IPS DF 4.7 (cell line): ENCODE data around the gene TOB2.
"Not testable (repeated sequence)": the region's sequence is repeated elsewhere in the genome, so short reads cannot be mapped to it uniquely, and the experiment has no call there.

Source experiments
- DNase-seq: peaks from one replicate; pipeline ENCODE4 v3.0.0-alpha.2; 2013; ENCODE audit warnings: low spot score; ENCODE audit errors: extremely low read depth

TOB2 gene

DNA sequence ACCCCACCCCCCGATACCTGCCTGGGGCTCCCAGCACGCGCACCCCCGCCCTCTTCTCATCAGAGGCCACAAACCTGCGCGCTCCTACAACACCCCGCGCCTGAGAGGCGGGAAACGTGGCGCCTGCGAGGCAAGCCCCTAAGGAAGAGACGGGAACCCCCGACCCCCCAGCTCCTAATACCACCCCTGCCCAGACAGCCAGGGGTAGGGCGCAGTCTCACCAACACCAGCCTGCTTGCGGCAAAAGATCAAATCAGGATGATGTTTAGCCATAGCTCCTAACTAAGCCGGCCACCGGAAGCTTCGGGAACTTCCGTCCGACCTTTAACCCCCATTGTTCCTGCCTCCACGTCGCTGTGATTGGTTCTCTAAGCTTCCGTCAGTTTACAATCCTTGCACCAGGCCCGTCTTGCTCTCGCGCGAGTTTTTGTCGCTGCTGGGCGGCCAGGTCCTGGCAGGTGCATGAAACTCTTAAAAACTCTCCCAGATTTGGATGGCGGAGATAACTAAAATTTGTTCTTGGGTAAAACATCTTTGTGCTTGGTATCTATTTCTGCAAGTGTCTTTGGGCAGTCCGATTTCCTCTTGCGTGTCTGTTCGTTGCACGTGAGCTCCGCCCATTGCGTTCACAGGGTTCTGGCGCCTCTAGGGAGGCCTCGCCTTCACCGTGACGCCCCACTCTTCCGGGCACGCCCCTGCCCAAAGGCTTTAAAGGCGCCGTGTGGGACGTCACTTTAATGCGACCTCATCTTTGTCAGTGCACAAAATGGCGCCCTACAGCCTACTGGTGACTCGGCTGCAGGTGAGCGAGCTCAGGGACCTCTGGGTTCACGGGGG is 22.0 kb upstream of the TOB2 start, which contains the start of the genes ACO2 and PHF5A:
Gene ACO2 (plus strand): TSS at position 737 of the 837 bp plus-strand sequence. CDS start 30 bp downstream, at position 767.
Gene PHF5A (minus strand): TSS at position 312 of the 837 bp plus-strand sequence. CDS start 39 bp downstream, at position 273.
- peak; percentile 91 for DNase-seq

GRCh38 chr22:41461901-41462300 is 15.3 kb upstream of the TOB2 start:
- DNase-seq: no peak

DNA sequence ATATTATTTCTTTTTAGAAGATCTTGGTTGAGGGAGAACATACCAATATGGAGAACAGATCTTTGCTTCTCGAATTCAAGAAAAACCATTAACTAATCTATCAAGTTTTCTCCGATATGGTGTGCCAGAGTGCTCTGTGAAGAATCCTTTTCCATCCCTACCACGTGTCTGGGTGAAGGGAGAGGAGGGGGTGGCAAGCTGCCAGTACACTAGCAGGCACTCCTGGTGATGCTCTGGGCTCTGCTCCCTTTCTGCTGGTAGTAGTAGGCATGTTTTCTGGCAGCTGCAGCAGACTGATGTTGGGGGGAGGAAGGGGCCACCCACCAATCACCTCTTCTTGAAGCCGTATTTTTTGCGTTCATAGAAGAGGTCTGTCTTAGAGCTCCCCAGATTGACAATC is 13.5 kb upstream of the TOB2 start:
- DNase-seq: not testable (repeated sequence)

- no peak for DNase-seq
Observed at GRCh38 chr22:41459431-41459830, 12.8 kb upstream of the TOB2 start.

DNA sequence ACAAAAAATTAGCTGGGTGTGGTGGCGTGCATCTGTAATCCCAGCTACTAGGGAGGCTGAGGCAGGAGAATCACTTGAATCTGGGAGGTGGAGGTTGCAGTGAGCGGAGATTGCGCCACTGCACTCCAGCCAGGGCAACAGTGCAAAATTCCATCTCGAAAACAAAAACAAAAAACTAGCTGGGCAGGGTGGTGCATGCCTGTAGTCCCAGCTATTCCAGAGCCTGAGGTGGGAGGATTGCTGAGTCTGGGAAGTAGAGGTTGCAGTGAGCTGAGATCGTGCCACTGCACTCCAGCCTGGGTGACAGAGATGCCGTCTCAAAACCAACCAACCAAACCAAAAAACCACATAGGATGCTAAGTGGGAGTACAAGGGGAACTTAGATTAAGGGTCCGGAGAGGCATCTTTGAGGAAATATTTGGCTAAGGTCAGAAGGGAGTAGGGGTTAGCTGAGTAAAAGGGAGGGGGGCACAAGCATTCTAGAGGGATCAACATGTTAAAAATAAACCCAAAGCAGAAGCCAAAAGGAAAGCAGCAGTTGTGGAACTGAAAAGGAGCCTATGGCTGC is 11.6 kb upstream of the TOB2 start:
- no peak for DNase-seq

GRCh38 chr22:41448189-41448808 is 1.7 kb upstream of the TOB2 start:
- peak; percentile 98 for DNase-seq

DNA sequence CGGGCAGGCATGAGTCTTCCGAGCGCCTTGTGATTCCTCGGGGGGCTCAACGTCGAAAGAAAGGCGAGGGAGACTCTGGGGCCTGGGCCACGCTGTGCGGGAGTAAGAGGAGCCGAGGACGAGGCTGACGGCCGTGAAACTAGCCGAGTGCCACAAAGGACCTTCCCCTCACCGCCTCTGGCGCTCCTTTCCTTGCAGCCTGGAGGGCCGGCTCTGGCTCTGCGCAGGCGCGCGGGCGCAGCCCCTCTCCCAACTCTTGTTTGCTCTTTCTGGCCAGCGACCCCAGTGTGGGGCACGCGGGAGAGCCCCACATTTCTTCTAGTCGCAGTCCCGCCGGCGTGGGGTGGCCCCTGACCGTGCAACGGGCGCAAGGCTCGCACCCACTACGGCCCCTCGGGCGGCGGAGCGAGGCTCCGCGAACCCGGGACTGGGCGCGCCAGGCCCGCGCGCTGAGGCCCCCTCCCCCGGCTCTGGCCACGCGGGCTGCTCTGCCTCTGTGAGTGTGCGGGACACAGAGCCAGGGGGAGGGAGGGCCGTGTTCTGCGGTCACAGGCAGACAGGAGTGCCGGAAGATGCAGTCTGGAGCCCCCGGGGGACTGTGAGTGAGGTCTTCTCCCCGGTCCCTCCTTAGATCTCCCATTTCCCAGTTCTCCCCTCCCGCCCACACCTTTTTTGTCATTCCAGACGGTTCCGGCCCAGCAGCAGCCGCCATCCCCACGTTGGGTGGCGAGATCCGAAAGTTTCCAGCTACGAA is 1.0 kb upstream of the TOB2 start:
- no peak for DNase-seq

- no peak for DNase-seq
Observed at GRCh38 chr22:41446057-41446501, 522 bp downstream of the TOB2 start.

DNA sequence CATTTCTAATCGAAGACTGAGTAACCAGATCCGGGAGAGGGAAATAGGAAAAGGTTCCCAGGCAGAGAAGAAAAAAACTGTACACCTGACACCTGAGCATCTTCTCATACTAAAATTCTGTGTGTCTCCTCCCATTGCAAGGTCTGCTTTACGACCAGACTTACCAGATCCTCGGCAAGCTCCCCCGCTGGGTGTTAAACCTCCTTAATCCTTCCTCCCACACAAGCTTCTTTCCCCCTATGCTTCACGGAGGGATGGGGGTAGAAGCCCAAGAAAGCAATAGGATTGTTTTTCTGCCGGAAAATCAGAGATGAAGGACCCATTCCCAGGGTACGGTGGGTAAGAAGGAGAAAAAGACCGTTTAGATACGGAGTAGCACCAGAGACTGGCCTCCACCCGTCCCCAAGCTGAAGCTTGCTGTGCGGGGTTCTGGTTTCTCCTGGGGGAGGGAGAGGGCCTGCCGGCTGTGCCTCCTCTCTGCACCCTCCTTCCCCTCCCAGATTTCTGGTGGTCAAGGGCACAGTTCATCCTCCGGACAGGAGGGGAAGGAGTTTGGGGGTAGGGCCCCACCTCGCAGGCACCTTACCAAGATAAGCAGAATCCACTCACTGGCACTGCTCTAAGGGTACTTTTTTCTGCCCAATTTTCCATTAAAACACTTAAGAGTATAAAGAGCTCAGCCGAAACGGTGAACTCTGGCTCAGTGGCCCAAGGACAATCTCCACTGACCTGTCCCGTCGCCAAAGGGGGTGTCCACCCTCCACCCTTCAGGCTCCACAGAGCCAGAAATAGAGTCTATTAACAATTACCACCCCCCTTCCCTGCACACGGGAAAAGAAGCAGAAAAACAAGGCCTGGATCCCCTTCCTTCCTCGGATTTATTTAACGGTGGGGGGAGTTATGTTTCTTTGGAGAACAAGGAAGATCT is 1.2 kb downstream of the TOB2 start:
- DNase-seq: no peak

DNA sequence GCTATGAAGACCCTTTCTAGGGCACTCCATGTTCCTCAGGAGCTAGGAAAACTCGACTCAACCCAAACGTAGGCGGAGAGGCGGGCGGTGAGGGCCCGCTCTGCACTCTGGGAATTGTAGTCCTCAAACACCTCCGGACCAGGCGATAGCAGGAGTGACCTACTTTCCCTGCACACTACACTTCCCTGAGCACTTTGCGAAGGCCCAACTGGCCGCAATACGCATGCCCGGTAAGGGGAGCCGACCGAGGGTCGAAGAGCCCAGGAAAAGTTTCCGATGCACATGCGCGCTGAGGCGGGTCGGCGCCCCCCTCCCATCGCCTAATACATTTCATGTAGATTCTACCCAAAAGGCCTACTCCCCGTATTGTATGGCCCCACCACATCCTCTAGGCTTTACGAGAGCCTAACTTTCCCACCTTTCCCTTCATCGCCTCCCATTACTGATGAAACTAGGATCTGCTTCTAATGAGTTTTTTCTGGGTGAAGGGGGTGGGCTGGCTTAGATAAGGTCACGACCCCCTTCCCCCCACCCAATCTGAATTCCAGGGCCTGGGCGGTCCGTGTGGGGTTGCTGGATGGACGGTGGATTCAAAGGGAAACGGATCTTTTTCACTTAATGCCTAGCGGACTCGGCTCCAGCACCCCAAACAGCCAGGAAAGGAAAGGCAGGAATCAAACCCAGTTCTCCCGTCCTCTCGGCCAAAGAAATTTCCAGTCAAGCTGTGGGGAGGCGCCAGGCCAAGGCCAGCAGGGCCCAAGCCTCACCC is 2.1 kb downstream of the TOB2 start:
- DNase-seq: peak; percentile 98

DNA sequence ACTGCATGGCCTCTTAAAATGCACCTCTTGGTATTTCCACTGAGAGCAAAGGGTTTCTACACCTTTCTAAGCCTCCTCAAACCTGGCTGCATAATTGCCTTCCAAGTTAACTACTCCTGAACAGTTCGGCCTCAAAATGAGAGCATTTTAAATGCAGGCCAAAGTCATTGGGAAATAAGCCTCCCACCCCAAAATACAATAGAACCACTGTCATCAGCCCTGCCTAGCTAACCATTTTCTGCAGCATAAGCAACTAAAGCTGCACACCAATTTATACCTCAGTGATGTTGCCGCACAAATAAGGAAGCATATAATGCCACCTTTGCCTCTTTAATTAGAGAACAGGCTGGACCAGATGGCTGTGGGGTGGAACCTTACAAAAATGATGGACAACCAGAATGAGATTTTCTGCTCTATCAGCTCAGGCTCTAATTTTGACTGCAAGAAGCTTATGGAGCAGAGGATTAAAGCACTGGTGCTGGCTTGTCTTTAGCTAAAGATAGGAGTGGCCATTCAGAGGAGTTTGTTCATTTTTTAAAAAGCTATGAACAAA is 4.3 kb downstream of the TOB2 start:
- no peak for DNase-seq

- DNase-seq: not testable (repeated sequence)
Observed at GRCh38 chr22:41440511-41440910, 6.1 kb downstream of the TOB2 start.

GRCh38 chr22:41437198-41437597 is 9.4 kb downstream of the TOB2 start:
- DNase-seq: no peak

DNA sequence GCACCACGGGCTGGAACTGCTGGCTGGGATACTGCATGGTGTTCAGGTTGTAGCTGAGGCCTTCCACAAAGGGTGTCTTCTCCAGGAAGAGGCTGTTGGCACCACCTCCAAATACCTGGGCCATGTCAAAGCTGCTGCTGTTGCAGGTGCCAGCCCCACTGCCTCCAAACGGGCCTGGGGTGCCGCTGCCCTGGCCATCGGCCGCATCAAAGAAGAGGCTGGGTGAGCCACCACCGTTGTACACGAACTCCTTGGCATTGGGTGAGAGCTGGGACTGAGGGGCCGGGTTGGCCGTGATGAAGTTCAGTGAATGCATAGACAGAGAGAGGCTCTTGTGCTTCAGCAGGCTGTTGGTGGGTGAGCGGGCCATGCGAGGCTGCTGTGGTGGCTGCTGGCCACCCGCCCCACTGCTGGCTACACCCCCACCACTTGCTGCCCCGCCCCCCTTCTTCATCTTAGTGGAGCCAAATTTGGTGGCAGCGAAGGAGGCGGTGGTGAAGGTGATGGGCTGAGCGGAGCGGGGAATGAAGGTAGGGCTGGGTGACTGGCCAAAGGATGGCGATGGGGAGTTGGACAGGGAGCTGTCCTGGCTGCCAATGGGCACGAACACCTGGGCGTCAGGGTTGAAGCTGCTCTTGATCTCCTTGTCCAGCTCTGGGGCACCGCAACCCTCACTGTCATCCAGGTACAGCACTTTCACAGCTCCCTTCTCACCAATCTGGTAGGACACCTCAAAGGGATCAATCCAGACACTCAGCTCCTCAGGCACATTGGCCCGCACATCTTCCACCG is 10.1 kb downstream of the TOB2 start:
- DNase-seq: no peak

DNA sequence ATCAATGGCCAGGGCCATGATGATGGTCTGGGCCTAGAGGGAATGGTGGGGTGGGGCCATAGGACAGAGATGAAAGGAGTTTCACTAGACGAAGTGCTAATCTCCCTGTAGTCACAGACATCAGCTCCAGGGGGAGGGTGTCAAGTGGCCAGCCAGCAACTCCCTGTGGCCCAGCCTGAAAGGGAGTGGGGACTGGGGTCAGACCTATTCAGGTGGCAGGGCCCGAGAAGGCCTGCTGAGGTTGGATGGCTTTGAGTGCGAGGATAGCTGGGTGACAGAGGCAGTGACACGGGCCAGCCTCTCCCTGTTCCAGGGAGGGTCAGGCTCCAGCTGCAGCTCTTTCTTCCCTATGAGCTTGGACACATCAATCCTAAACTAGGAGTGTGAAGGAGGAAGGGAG is 11.0 kb downstream of the TOB2 start:
- DNase-seq: no peak

DNA sequence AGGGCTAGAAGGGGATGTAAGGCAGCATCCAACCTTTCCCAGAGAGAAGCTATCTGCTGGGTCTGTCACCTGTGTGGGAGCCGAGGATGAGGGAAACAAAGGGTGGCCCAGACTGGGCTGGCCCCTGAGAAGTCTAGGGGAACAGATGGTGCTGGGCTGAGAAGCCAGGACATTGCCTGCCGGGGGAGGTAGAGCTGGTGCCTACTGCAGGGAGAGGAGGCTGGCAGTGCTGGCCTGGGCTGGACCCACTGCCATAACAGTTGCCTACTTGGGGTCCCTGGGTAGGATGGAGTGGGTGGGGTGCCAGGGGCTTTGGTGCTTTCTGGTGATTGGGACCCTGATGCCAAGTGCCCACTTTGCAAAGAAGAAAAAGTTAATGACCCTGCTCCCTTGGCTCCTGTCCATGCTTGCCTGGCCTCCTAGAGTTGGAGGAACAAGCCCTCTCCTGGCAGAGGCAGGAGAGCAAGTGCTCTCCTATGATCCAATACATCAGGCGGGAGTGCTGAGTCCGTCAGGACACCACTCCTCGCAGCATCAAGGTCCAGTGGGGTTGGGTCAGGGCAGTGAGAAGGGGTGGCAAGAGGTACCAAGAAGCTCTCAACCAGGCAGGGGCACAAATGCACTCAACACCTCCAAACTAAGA is 12.1 kb downstream of the TOB2 start:
- not testable (repeated sequence) for DNase-seq

DNA sequence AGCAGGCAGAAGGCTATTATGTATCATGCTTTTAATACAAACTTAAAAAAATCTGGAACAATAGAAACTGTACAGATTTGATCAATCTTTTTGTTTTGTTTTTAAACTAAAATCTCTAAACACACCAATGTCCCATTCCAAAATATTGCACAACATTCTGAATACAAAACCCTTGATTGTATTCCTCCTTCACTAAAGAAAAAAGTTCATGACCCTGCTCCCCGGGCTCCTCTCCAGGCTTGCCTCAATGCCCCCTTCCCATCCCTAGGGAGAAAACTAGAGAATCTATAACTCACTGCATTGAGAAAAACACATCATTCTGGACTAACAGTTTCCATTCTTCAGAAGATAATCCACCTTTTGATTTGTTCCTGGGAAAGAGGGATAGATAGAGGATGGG is 13.1 kb downstream of the TOB2 start:
- not testable (repeated sequence) for DNase-seq

- DNase-seq: no peak
Observed at GRCh38 chr22:41431656-41432055, 14.9 kb downstream of the TOB2 start.
